DMS153 treated with DMSO at 0.1 percent for 48 hours (cell line): ENCODE results near the gene DNPH1.
A peak's percentile ranks its signal among the peaks of the same experiment; 100 is the strongest.

Experiments
- DNase-seq: peaks from one replicate; lab custom pipeline; 2025; ENCODE audit not compliant: unreplicated experiment; lab: John Stamatoyannopoulos, UW

The DNPH1 gene

GRCh38 chr6:43247114-43247999 lies 18.1 kb upstream of the DNPH1 start:
- peak; percentile 60 for DNase-seq

DNA sequence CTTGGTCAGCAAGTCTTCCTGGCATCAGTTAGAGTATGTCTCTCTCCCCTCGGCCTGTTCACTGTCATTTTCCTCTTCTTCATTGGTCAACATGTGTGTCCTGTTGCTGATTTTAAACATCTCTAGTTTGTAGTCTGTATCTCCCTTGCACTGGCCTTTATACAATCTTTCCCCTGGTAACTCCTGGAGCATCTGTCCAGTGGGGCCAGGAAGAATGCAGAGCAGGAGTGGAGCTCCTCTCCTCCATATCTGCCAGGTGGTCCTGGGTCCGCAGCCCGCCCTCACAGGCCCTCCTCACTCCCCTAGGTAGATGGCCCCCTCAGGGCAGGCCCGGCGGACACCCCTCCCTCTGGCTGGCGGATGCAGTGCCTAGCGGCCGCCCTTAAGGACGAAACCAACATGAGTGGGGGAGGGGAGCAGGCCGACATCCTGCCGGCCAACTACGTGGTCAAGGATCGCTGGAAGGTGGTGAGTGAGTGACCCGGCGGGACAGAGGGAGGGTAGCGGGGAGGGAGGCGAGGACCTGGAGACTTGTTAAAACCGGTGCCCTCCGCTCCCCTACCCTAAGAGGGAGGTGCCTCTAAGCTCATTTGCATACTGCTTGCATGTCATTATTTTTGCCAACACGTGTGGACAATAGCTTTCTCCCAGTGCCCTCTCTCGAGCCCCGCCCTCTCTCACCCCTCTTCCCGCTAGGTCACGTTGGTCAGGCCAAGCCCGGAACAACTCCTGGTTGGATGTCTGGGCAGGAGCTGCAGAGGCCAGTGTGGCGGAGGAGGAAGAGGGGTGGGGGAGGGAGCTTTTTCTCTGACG lies 17.2 kb upstream of the DNPH1 start:
- DNase-seq = no peak

DNA sequence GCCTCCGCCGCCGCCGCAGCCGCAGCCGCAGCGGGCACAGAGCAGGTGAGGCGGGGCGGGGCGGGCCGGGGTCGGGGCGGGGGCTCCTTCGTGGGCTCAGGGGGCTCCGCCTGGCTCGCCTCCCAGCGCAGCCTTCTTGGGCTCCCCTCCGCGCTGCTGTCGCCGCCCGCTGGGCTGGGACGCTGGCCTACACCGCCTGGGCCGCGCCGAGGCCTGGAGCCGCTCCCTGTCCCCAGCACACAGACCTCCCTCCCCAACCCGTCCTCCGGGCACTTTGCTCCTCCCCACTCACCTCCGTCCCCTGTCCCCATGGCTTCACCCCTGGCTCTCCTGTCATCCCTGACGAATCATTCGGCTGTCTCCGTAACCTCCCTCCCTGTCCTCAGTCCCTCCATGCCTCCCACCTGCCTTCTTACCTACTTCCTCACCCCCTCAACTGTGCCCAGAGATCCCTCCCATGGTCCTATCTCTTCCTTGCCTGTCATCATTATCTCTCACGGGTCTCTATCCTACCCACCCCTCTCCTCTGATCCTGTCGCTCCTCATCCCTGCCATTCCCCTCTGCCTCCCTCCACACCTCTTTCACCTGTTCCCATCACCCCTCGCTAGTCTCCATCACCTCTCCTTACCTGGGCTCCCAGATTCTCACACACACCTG lies 14.5 kb upstream of the DNPH1 start:
- DNase-seq = no peak

- no peak for DNase-seq
Measured at GRCh38 chr6:43242908-43243663, 13.8 kb upstream of the DNPH1 start, which contains the start of gene TTBK1. Gene TTBK1, plus strand, starts transcription at chr6:43243481. Its CDS starts 3,180 bp downstream, at chr6:43246661.

- no peak for DNase-seq
Measured at GRCh38 chr6:43241446-43241845, 12.2 kb upstream of the DNPH1 start.

DNA sequence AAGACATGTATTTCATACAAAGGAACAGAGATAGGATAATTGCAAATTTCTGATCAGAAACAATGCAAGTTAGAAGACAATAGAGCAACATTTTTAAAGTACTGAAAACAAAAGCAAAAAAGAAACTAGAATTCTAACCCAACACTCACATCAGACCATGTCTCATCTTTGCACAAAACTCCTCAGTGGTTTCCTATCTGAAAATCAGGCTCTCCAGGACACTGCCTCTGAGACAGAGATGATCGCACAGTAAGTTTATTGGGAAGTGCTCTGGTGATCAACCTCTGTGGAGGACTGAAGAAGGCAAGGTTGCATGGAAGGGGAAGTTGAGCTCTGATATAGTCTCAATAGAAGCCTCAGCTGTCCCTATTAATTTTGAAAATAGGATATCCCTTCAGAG lies 11.7 kb upstream of the DNPH1 start:
- no peak for DNase-seq

DNA sequence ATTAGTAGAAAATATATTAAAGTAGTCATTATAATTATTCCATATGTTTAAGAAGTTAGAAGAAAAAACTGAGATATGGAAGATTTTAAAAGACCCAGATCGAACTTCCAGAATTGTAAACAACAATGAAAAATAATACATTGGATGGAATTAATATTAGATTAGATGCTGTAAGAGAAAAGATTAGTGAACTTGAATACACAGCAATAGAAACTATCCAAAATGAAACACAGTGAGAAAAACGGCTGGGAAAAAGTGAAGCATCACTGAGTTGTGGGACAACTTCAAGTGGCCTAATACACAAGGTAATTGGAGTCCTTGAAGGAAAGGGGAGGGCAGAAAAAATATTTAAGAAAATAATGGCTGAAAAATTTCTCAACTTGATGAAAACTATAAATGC lies 9.8 kb upstream of the DNPH1 start:
- no peak for DNase-seq

GRCh38 chr6:43235841-43236240 lies 6.6 kb upstream of the DNPH1 start:
- DNase-seq = no peak

- DNase-seq = no peak
Measured at GRCh38 chr6:43231735-43232450, 2.6 kb upstream of the DNPH1 start.

DNA sequence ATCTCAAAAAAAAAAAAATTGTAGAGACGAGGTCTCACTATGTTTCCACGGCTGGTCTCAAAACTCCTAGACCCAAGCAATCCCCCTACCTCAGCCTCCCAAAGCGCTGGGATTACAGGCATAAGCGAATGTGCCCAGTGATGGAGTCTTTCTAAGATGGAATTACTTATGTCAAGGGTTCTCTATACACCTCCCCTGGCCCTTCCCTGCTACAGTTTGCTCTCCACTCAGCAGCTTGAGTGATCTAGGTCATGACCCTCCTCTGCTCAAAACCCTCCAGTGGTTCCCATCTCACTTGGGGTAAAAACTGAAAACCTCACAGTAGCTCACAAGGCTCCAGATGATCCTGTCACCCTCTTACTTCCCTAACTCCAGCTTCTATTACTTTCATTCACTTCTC lies 1.8 kb upstream of the DNPH1 start:
- DNase-seq = no peak

- DNase-seq = no peak
Measured at GRCh38 chr6:43229803-43230620, 731 bp upstream of the DNPH1 start.

DNA sequence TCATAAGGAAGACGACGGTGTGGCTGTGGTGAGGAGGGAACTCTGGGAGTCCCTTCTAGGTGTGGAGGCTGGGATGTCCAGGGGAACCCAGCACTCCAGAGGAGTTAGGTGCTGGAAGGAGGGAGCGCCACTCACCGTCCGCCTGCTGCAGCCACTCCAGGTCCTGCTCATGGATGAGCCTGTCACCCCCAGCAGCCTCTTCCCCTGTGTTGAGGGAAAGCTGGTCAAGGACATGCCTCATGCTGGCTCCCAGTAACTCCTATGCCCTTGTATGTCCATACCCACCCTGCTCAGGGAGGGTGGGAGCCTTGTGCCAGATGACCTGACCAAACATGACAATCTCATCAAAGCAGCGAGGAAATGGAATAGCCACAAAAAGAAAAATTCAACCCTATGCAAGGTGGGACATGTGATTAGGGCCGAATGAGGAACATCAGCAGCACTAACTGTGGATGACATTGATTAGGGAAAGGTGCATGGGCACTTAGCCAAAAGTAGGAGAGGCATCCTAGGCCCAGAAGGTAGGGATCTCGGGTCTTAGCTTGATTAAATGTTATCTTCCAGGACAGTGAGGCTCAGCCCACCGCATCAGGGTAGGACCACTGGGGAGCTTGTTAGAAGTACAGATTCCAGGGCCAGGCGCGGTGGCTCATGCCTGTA lies 3.0 kb downstream of the DNPH1 start:
- DNase-seq = no peak

GRCh38 chr6:43223175-43223574 lies 6.1 kb downstream of the DNPH1 start:
- no peak for DNase-seq

- DNase-seq = no peak
Measured at GRCh38 chr6:43222418-43223059, 6.7 kb downstream of the DNPH1 start.

DNA sequence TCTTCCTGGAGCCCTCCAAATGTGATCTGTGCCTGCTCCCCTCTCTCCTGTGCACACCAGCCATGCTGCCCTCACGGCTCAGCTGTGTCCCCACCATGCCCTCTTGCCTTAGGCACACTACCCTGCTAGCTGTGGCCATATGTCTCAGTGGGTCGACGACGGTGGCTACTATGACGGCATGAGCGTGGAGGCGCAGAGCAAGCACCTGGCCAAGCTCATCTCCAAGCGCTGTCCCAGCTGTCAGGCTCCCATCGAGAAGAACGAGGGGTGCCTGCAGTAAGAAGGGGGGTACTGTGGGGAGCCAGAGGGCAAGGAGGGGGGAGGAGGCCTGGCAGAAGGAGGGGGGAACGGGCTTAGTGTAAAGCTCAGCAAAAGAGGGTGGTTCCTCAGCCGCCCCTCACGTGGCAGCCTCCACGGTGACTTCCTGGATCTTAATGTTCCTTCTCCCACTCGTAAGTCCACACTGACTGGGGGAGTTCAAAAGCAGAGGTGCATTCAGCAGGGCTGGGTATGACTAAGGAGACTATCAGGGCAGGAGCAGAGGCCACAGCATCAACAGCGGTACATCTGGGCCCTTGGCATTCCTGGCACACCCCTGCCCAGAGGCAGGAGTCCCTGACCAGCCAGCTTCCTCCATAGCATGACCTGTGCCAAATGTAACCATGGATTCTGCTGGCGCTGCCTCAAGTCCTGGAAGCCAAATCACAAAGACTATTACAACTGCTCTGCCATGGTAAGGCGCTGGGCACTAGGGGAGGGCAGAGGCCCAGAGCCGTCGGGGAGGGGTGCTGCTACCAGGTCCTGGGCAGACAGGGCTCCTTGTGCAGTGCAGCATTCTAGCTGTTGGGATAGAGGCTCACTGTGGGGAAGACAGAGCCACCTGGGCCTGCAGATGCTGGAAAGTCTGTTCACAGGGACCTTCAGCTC lies 8.0 kb downstream of the DNPH1 start:
- DNase-seq = no peak

DNA sequence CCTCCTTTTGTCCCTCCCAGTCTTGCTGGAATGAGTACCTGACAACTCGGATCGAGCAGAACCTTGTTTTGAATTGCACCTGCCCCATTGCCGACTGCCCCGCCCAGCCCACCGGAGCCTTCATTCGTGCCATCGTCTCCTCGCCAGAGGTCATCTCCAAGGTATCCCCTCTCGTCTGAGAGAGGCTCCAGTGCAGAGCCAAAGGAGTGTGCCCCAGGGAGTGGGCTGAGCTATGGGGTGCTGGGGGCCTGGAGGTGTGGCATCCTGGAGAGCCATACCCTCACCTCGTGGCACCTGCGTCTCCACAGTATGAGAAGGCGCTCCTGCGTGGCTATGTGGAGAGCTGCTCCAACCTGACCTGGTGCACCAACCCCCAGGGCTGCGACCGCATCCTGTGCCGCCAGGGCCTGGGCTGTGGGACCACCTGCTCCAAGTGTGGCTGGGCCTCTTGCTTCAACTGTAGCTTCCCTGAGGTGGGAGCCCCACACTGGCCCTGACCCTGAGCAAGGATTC lies 8.8 kb downstream of the DNPH1 start:
- no peak for DNase-seq

DNA sequence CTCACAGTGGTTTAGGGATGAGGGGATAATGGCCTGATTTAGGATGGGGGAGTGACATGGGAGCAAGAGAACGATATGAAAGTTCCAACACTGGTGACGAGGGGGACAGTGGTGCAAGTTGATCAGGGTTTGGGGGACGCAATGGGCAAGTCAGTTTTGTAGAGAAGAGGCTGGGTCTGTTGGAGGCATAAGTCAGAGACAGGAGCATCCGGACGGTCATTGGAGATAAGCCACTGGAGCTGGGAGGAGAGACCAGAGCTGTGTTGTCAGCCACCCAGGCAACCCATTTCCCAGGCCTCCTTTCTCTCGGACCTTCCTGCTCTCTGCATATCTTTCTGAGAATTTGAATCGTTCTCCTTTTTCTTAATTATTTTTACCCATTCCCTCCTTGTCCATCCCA lies 9.5 kb downstream of the DNPH1 start:
- no peak for DNase-seq
